Measurements from ENCODE around the gene GALNT3. TPM values are rescaled to one million over a fixed set of nuclear protein-coding genes. Genes with fewer than 3 reads are reported as not detected.

Gene GALNT3
- total RNA-seq, 2 donors from 2014 or later: 3.5 TPM

GRCh38 chr2:165778187-165778556 lies 15.9 kb downstream of the GALNT3 start:
- ATAC-seq (ENCODE audit: insufficient number of reproducible peaks, low FRiP score, low read depth) (no peak), DNase-seq (ENCODE audit: low spot score) (no peak)
- H3K9me3 ChIP-seq: no peaks in the 10 kb centered on the region
- H3K4me1 ChIP-seq (ENCODE audit: control insufficient read depth in 1 of 2, low read depth in 2 of 2): no peaks in the 10 kb centered on the region
- H3K27me3 ChIP-seq (replicated peaks; ENCODE audit: insufficient read depth): no peaks in the 10 kb centered on the region
- no peak for TF ChIP-seq CTCF (IDR thresholded peaks at IDR 0.05)
- H3K4me3 ChIP-seq: no peak overlapping the region
- no peaks in the 10 kb centered on the region for H3K36me3 ChIP-seq
- no peak overlapping the region for H3K27ac ChIP-seq

GRCh38 chr2:165777522-165778186 lies 16.4 kb downstream of the GALNT3 start:
- ATAC-seq (ENCODE audit: insufficient number of reproducible peaks, low FRiP score, low read depth) (no peak), DNase-seq (ENCODE audit: low spot score) (no peak)
- no peaks in the 10 kb centered on the region for H3K27me3 ChIP-seq (replicated peaks; ENCODE audit: insufficient read depth)
- no peak overlapping the region for H3K4me3 ChIP-seq
- no peak for TF ChIP-seq CTCF (IDR thresholded peaks at IDR 0.05)
- H3K9me3 ChIP-seq: no peaks in the 10 kb centered on the region
- no peaks in the 10 kb centered on the region for H3K36me3 ChIP-seq
- H3K27ac ChIP-seq: no peak overlapping the region
- H3K4me1 ChIP-seq (ENCODE audit: control insufficient read depth in 1 of 2, low read depth in 2 of 2): no peaks in the 10 kb centered on the region

GRCh38 chr2:165776796-165777195 lies 17.3 kb downstream of the GALNT3 start:
- Histone ChIP-seq H3K4me3 (no peak overlapping the region), H3K27me3 (replicated peaks; ENCODE audit: insufficient read depth) (no peaks in the 10 kb centered on the region), H3K4me1 (ENCODE audit: control insufficient read depth in 1 of 2, low read depth in 2 of 2) (no peaks in the 10 kb centered on the region), H3K36me3 (no peaks in the 10 kb centered on the region), H3K27ac (no peak overlapping the region), H3K9me3 (no peaks in the 10 kb centered on the region)
- ATAC-seq (ENCODE audit: insufficient number of reproducible peaks, low FRiP score, low read depth): no peak
- DNase-seq (ENCODE audit: low spot score): no peak
- no peak for TF ChIP-seq CTCF (IDR thresholded peaks at IDR 0.05)

GRCh38 chr2:165776013-165776412 lies 18.0 kb downstream of the GALNT3 start:
- no peak for TF ChIP-seq CTCF (IDR thresholded peaks at IDR 0.05)
- ATAC-seq (ENCODE audit: insufficient number of reproducible peaks, low FRiP score, low read depth) (no peak), DNase-seq (ENCODE audit: low spot score) (no peak)
- H3K9me3 ChIP-seq: no peaks in the 10 kb centered on the region
- no peaks in the 10 kb centered on the region for H3K27me3 ChIP-seq (replicated peaks; ENCODE audit: insufficient read depth)
- no peak overlapping the region for H3K4me3 ChIP-seq
- no peaks in the 10 kb centered on the region for H3K36me3 ChIP-seq
- H3K27ac ChIP-seq: no peak overlapping the region
- no peaks in the 10 kb centered on the region for H3K4me1 ChIP-seq (ENCODE audit: control insufficient read depth in 1 of 2, low read depth in 2 of 2)

- no peaks in the 10 kb centered on the region for H3K9me3 ChIP-seq
- no peaks in the 10 kb centered on the region for H3K36me3 ChIP-seq
- no peak overlapping the region for H3K4me3 ChIP-seq
- H3K4me1 ChIP-seq (ENCODE audit: control insufficient read depth in 1 of 2, low read depth in 2 of 2): no peaks in the 10 kb centered on the region
- ATAC-seq (ENCODE audit: insufficient number of reproducible peaks, low FRiP score, low read depth): no peak
- TF ChIP-seq CTCF (IDR thresholded peaks at IDR 0.05): no peak
- H3K27ac ChIP-seq: no peak overlapping the region
- no peaks in the 10 kb centered on the region for H3K27me3 ChIP-seq (replicated peaks; ENCODE audit: insufficient read depth)
- DNase-seq (ENCODE audit: low spot score): no peak
These were observed 20.4 kb downstream of the GALNT3 start for GRCh38 chr2:165773684-165774083.

Measured in thoracic aorta (tissue), 2 donors.